Esophagus (tissue), 2 donors: ENCODE measurements around the gene LHPP. TPM values are rescaled to one million over a fixed set of nuclear protein-coding genes. Genes with fewer than 3 reads are reported as not detected.

Experiments
- H3K27ac ChIP-seq, 2 donors: one replicate each; pipeline ENCODE4 v1.5.1; 2013; ENCODE audit warnings: low read depth in 2 of 2, mild to moderate bottlenecking in 2 of 2, inconsistent platforms in 1 of 2, low read length in 1 of 2, moderate library complexity in 1 of 2
- H3K27me3 ChIP-seq, 2 donors: one replicate each; pipeline ENCODE4 v1.6.1; 2013; ENCODE audit warnings: low read length in 2 of 2, control low read depth in 1 of 2, mild to moderate bottlenecking in 1 of 2; ENCODE audit not compliant: insufficient read depth in 2 of 2, control insufficient read depth in 1 of 2
- H3K36me3 ChIP-seq, 2 donors: one replicate each; pipeline ENCODE4 v1.6.1; 2013; ENCODE audit warnings: low read length in 1 of 2; ENCODE audit not compliant: control insufficient read depth in 2 of 2, insufficient read depth in 2 of 2
- H3K4me1 ChIP-seq, 2 donors: one replicate each; pipeline ENCODE4 v1.6.1; 2013; ENCODE audit warnings: low read length in 1 of 2; ENCODE audit not compliant: control insufficient read depth in 2 of 2, insufficient read depth in 2 of 2
- H3K4me3 ChIP-seq, 2 donors: one replicate each; pipeline ENCODE4 v1.5.1; 2013; ENCODE audit warnings: low read length in 2 of 2, mild to moderate bottlenecking in 2 of 2, low read depth in 1 of 2, moderate library complexity in 1 of 2
- H3K9me3 ChIP-seq, 2 donors: one replicate each; pipeline ENCODE4 v1.6.1; 2013; ENCODE audit warnings: mild to moderate bottlenecking in 2 of 2, low read depth in 1 of 2, low read length in 1 of 2, moderate library complexity in 1 of 2; ENCODE audit not compliant: control insufficient read depth in 2 of 2, insufficient read depth in 1 of 2
- WGBS, 2 donors: extraction: QIAGEN DNeasy Blood & Tissue Kit; methylation state at CpG; one replicate each; pipeline ENCODE4 v1.1.7; 2013; 5-methylcytosine and 5-hydroxymethylcytosine counted together
- polyA plus RNA-seq, 2 donors: library from polyadenylated mRNA; stranded (reverse); fragments of 200-250 nt; gene quantifications; one replicate each; pipeline ENCODE4 v1.2.3, GENCODE V29; 2013
- donor health status: healthy with polysubstance abuse.
- donor health status: Bipolar disorder and iron deficiency.

The LHPP gene
- polyA plus RNA-seq, 2 donors: 23.0 to 23.4 TPM

GRCh38 chr10:124657806-124658205 is 196.2 kb downstream of the LHPP start:
- Histone ChIP-seq H3K4me1 (peaks cover 6 to 46% of the 10 kb centered on the region in 2 donors), H3K27me3 (no peaks in the 10 kb centered on the region), H3K4me3 (no peak overlapping the region), H3K9me3 (no peaks in the 10 kb centered on the region), H3K27ac (peak overlapping the region in 1 of 2 donors; percentile 33), H3K36me3 (peaks cover 0 to 5% of the 10 kb centered on the region in 2 donors)
- 61 to 65% methylated on average over 9 of the region's 9 CpGs for WGBS, 2 donors

- no peaks in the 10 kb centered on the region for H3K9me3 ChIP-seq
- H3K27me3 ChIP-seq: no peaks in the 10 kb centered on the region
- H3K36me3 ChIP-seq: peaks cover 0 to 8% of the 10 kb centered on the region in 2 donors
- WGBS, 2 donors: 88 to 89% methylated on average over 12 of the region's 12 CpGs
- no peak overlapping the region for H3K4me3 ChIP-seq
- H3K4me1 ChIP-seq: peaks cover 6 to 39% of the 10 kb centered on the region in 2 donors
- peak overlapping the region in 1 of 2 donors; percentile 21 for H3K27ac ChIP-seq
These were observed 197.1 kb downstream of the LHPP start for GRCh38 chr10:124658591-124659242.

GRCh38 chr10:124659380-124659779 is 197.8 kb downstream of the LHPP start:
- peak overlapping the region in 1 of 2 donors; percentile 21 for H3K27ac ChIP-seq
- no peak overlapping the region for H3K4me3 ChIP-seq
- H3K36me3 ChIP-seq: peaks cover 0 to 14% of the 10 kb centered on the region in 2 donors
- no peaks in the 10 kb centered on the region for H3K9me3 ChIP-seq
- no peaks in the 10 kb centered on the region for H3K27me3 ChIP-seq
- H3K4me1 ChIP-seq: peaks cover 5 to 34% of the 10 kb centered on the region in 2 donors
- 28 to 47% methylated on average over 2 of the region's 2 CpGs for WGBS, 2 donors

- Histone ChIP-seq H3K4me1 (peaks cover 0 to 26% of the 10 kb centered on the region in 2 donors), H3K4me3 (no peak overlapping the region), H3K9me3 (no peaks in the 10 kb centered on the region), H3K27ac (no peak overlapping the region), H3K27me3 (no peaks in the 10 kb centered on the region), H3K36me3 (peaks cover 0 to 14% of the 10 kb centered on the region in 2 donors)
- 77 to 81% methylated on average over 12 of the region's 12 CpGs for WGBS, 2 donors
These were observed 198.9 kb downstream of the LHPP start for GRCh38 chr10:124660404-124661125.

GRCh38 chr10:124661660-124662180 is 200.1 kb downstream of the LHPP start:
- H3K4me3 ChIP-seq: no peak overlapping the region
- no peaks in the 10 kb centered on the region for H3K27me3 ChIP-seq
- peaks cover 3 to 25% of the 10 kb centered on the region in 2 donors for H3K4me1 ChIP-seq
- peaks cover 0 to 16% of the 10 kb centered on the region in 2 donors for H3K36me3 ChIP-seq
- no peak overlapping the region for H3K27ac ChIP-seq
- H3K9me3 ChIP-seq: no peaks in the 10 kb centered on the region
- 88 to 93% methylated on average over 9 of the region's 9 CpGs for WGBS, 2 donors

- Histone ChIP-seq H3K9me3 (no peaks in the 10 kb centered on the region), H3K4me1 (peaks cover 8 to 32% of the 10 kb centered on the region in 2 donors), H3K27ac (no peak overlapping the region), H3K4me3 (no peak overlapping the region), H3K36me3 (peaks cover 0 to 18% of the 10 kb centered on the region in 2 donors), H3K27me3 (no peaks in the 10 kb centered on the region)
- 83 to 94% methylated on average over 8 of the region's 8 CpGs for WGBS, 2 donors
These were observed 201.6 kb downstream of the LHPP start for GRCh38 chr10:124663228-124663627.

Other genes starting within 250 kb of the LHPP start
- gene OAT, start 42.9 kb upstream of the LHPP start, polyA plus RNA-seq: 10 to 100 TPM; 46.3 to 99.7 TPM
- gene NKX1-2, start 11.8 kb upstream of the LHPP start, polyA plus RNA-seq: under 1 TPM; 0.33 to 0.35 TPM